Muscle layer of colon (tissue), 2 donors: ENCODE data around the gene AHCY.
"Not testable (repeated sequence)": the region's sequence is repeated elsewhere in the genome, so short reads cannot be mapped to it uniquely, and the experiment has no call there.

ENCODE experiments used
- H3K27ac ChIP-seq: one replicate; pipeline ENCODE4 v1.7.0; 2013; ENCODE audit warnings: low read depth, mild to moderate bottlenecking, low read length, moderate library complexity
- H3K27me3 ChIP-seq, 2 donors: one replicate each; pipeline ENCODE4 v1.7.0; 2013; ENCODE audit warnings: low read length in 2 of 2, mild to moderate bottlenecking in 2 of 2; ENCODE audit not compliant: insufficient read depth in 2 of 2, control insufficient read depth in 1 of 2
- H3K36me3 ChIP-seq: one replicate; pipeline ENCODE4 v1.7.0; 2013; ENCODE audit warnings: mild to moderate bottlenecking, low read length; ENCODE audit not compliant: insufficient read depth
- H3K4me1 ChIP-seq: one replicate; pipeline ENCODE4 v1.7.0; 2013; ENCODE audit warnings: mild to moderate bottlenecking, low read length; ENCODE audit not compliant: insufficient read depth
- H3K4me3 ChIP-seq, 2 donors: one replicate each; pipeline ENCODE4 v1.7.0; 2013; ENCODE audit warnings: low read length in 2 of 2, low read depth in 1 of 2, mild to moderate bottlenecking in 1 of 2, moderate library complexity in 1 of 2
- H3K9ac ChIP-seq: one replicate; pipeline ENCODE4 v1.7.0; 2013; ENCODE audit warnings: low read length
- H3K9me3 ChIP-seq: one replicate; pipeline ENCODE4 v1.7.0; 2013; ENCODE audit warnings: mild to moderate bottlenecking, low read length
- donor health status: abdominal sarcoma.
- donor health status: Adenocarcinoma of cecum.

The AHCY gene

GRCh38 chr20:34337544-34337943 lies 34.4 kb upstream of the AHCY start:
- Histone ChIP-seq H3K4me1 (no peaks in the 10 kb centered on the region), H3K27me3 (no peaks in the 10 kb centered on the region), H3K9me3 (no peaks in the 10 kb centered on the region), H3K9ac (no peak overlapping the region), H3K27ac (no peak overlapping the region), H3K4me3 (no peak overlapping the region), H3K36me3 (no peaks in the 10 kb centered on the region)

- H3K27ac ChIP-seq: no peak overlapping the region
- no peaks in the 10 kb centered on the region for H3K4me1 ChIP-seq
- H3K27me3 ChIP-seq: no peaks in the 10 kb centered on the region
- no peak overlapping the region for H3K4me3 ChIP-seq
- H3K9ac ChIP-seq: no peak overlapping the region
- H3K9me3 ChIP-seq: no peaks in the 10 kb centered on the region
- no peaks in the 10 kb centered on the region for H3K36me3 ChIP-seq
These were observed 31.7 kb upstream of the AHCY start for GRCh38 chr20:34334654-34335407.

DNA sequence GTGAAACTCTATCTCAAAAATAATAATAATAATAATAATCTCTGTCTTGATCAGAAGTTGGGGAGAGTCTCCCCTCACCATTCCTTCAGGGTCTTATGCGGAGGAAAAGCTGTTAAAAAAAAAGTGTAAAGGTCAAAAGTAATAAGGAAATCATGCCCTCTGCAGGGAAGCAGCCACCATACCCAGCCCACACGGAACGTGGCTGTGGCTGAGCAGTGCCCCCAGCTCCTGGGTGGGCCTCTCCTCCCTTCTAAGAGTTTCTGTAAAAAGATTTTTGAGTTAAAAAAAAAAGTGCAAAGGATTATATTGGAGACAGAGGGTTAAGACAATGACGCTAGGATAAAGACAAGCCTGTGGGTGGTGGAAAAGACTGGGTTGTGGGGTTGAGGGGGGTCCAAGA lies 30.6 kb upstream of the AHCY start:
- Histone ChIP-seq H3K27me3 (no peaks in the 10 kb centered on the region), H3K9me3 (no peaks in the 10 kb centered on the region), H3K27ac (no peak overlapping the region), H3K36me3 (no peaks in the 10 kb centered on the region), H3K4me1 (no peaks in the 10 kb centered on the region), H3K4me3 (no peak overlapping the region), H3K9ac (no peak overlapping the region)

- Histone ChIP-seq H3K36me3 (no peaks in the 10 kb centered on the region), H3K27ac (no peak overlapping the region), H3K4me1 (no peaks in the 10 kb centered on the region), H3K9me3 (no peaks in the 10 kb centered on the region), H3K9ac (no peak overlapping the region), H3K27me3 (no peaks in the 10 kb centered on the region), H3K4me3 (no peak overlapping the region)
These were observed 29.2 kb upstream of the AHCY start for GRCh38 chr20:34332262-34332920.

- no peak overlapping the region for H3K4me3 ChIP-seq
- H3K36me3 ChIP-seq: no peaks in the 10 kb centered on the region
- no peaks in the 10 kb centered on the region for H3K9me3 ChIP-seq
- H3K9ac ChIP-seq: no peak overlapping the region
- no peak overlapping the region for H3K27ac ChIP-seq
- H3K27me3 ChIP-seq: no peaks in the 10 kb centered on the region
- H3K4me1 ChIP-seq: no peaks in the 10 kb centered on the region
These were observed 28.7 kb upstream of the AHCY start for GRCh38 chr20:34331838-34332237.

- not testable (repeated sequence) for H3K4me1 ChIP-seq, H3K27ac ChIP-seq, H3K9me3 ChIP-seq, H3K27me3 ChIP-seq, H3K4me3 ChIP-seq, H3K36me3 ChIP-seq, H3K9ac ChIP-seq
These were observed 27.8 kb upstream of the AHCY start for GRCh38 chr20:34330861-34331544.

- H3K9ac ChIP-seq: no peak overlapping the region
- no peaks in the 10 kb centered on the region for H3K36me3 ChIP-seq
- H3K27me3 ChIP-seq: no peaks in the 10 kb centered on the region
- H3K4me3 ChIP-seq: no peak overlapping the region
- H3K4me1 ChIP-seq: no peaks in the 10 kb centered on the region
- H3K27ac ChIP-seq: no peak overlapping the region
- no peaks in the 10 kb centered on the region for H3K9me3 ChIP-seq
These were observed 25.9 kb upstream of the AHCY start for GRCh38 chr20:34328928-34329677.

DNA sequence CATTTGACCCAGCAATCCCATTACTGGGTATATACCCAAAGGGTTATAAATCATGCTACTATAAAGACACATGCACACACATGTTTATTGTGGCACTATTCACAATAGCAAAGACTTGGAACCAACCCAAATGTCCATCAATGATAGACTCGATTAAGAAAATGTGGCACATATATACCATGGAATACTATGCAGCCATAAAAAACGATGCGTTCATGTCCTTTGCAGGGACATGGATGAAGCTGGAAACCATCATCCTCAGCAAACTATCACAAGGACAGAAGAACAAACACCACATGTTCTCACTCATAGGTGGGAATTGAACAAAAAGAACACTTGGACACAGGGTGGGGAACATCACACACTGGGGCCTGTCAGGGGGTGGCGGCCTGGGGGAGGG lies 25.1 kb upstream of the AHCY start:
- H3K36me3 ChIP-seq, H3K4me3 ChIP-seq: not testable (repeated sequence)

GRCh38 chr20:34324541-34324940 lies 21.4 kb upstream of the AHCY start:
- Histone ChIP-seq H3K4me1 (no peaks in the 10 kb centered on the region), H3K4me3 (no peak overlapping the region), H3K27ac (no peak overlapping the region), H3K9ac (no peak overlapping the region), H3K27me3 (no peaks in the 10 kb centered on the region), H3K9me3 (no peaks in the 10 kb centered on the region), H3K36me3 (no peaks in the 10 kb centered on the region)

More for the DNA sequence above, 25.1 kb upstream of the AHCY start:
- not testable (repeated sequence) for H3K27me3 ChIP-seq, H3K9ac ChIP-seq, H3K27ac ChIP-seq, H3K4me1 ChIP-seq, H3K9me3 ChIP-seq

GRCh38 chr20:34322267-34323105 lies 19.3 kb upstream of the AHCY start:
- Histone ChIP-seq H3K27ac (no peak overlapping the region), H3K36me3 (no peaks in the 10 kb centered on the region), H3K27me3 (no peaks in the 10 kb centered on the region), H3K4me1 (no peaks in the 10 kb centered on the region), H3K9me3 (no peaks in the 10 kb centered on the region), H3K9ac (no peak overlapping the region), H3K4me3 (no peak overlapping the region)
